ENCODE data around the gene PACS2.
A peak's percentile ranks its signal among the peaks of the same experiment; 100 is the strongest.

PACS2 gene

DNA sequence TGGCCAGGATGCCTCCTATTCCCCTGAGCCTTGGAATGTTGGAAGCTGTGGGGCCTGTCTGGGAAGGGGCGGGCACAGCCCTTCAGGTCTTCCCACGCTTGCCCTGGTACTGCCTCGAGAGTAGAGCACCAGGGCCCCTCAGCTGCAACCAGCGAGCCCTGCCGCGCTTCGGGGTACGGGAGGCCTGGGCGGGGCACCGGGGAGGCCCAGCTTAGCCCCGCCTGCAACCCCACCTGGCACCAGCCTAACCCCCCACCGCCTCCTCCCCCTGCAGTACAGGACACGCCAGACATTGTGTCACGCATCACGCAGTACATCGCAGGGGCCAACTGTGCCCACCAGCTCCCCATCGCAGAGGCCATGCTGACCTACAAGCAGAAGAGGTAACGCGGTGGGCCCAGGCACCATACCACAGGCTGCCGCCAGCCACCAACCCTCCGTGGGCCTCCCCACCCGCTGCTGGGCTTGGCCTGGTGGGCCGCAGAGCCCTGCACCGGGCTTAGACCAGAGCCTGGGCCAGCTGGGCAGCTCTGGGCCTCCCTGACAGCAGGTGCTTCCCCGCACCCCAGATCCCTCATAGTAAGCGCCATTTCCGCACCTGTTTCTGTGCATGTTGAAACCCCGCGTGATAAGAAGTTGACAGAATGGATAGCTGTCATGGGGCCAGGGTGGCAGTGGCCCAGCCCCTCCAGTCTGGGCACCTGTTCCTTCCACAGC lies 70.2 kb downstream of the PACS2 start:
- DNase-seq (ENCODE audit: low read depth in 3 of 3), result no peak

GRCh38 chr14:105385322-105385637 lies 70.7 kb downstream of the PACS2 start:
- DNase-seq (ENCODE audit: low read depth in 3 of 3), result no peak

DNA sequence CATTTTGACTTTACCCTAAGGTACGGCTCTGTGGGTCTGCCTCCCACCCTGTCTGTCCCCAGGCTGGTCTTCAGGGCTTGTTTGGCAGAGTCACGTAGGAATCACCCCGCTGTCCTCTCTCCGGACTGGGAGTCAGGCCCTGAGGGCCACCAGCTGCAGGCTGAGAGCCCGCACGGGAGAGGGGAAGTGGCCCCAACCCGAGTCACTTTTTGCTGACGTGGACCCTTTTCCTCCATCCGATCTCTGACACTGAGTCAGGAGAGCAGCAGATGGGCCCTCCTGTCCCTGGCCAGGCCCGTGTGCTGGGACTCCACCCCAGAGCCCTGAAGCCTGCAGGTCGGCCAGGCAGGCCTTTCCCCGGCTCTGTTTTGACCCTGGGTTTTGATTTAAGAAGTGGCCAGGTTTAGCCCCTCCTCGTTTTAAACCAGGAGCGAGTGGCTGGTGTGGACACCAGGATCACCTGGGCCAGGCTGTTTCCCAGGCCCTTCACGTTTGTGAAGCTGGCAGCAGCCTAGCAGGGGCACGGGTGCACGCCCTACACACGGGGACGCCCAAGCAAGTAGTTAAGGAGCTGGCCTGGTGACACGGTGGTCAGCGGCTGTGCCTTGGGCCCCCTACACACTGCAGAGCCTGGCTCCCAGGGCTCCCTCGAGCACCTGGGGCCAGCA lies 71.3 kb downstream of the PACS2 start:
- DNase-seq (ENCODE audit: low read depth in 3 of 3), result no peak

DNA sequence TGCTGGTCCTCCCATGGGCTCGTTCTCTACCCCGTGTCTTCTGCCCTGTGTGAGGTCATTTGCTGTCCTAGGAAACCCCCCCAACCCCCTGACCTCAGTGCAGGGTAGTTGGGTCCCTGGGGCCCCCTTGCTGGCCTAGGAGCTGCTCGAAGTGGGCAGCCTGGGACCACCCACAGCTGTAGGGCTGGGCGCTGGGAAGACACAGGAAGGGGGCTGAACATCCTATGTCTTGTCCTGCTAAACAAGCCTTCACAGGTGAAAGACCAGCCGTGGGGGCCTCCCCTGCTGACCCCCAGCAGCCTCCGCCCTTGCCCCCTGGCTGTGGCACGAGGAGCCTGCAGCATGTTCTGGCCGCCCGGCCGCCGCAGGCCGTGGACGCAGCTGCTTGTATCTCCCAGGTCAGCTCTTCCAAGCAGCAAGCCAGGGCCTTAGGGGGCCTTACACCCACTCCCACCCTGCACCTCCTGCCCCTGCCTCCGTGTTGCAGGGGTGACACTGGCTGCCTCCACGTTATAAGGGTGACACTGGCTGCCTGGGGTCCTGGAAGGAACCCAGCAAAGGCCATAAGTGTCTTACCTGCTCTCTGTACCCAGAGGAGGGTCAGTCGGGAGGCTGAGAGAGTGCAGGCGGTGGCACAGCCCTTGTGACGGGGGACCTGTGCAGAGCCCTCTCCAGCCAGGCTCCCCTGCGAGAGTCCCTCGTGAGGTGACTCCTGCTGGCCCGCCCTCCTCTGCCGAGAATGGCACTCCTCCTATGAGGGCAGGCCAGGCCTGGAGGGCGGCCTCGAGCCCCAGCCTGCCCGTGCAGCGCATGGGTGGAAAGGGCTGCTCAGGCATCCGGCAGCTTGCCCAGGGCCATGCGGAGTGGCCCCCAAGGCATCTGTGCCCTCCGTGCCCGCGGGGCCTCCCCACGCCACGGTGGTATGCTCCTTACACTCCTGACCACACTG lies 72.3 kb downstream of the PACS2 start:
- no peak for DNase-seq (ENCODE audit: low read depth in 3 of 3)

DNA sequence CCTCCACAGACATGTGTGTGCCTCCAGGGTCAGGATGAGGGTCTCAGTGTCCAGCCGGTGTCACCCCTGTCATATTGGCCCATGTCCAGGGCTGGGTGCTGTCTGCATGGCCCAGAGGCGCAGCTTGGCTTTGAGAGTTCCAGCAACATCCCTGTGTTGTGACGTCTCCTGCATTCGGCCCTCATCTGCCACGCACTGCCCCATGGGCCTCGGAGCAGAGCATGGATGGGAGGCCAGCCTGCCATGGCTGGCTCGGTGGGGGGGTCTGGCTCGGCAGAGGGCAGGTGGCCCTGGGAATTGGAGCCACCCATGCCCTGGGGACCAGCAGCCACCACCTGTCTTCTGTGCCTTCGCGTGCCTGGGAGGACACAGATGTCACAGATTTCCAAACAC lies 73.0 kb downstream of the PACS2 start:
- DNase-seq (ENCODE audit: low read depth in 3 of 3), result no peak

GRCh38 chr14:105388110-105388951 lies 73.8 kb downstream of the PACS2 start:
- DNase-seq (ENCODE audit: low read depth in 3 of 3), result no peak

- DNase-seq (ENCODE audit: low read depth in 3 of 3), result no peak
These were observed 74.4 kb downstream of the PACS2 start for GRCh38 chr14:105388976-105389375.

GRCh38 chr14:105389534-105389933 lies 75.0 kb downstream of the PACS2 start:
- no peak for DNase-seq (ENCODE audit: low read depth in 3 of 3)

GRCh38 chr14:105389976-105390848 lies 75.7 kb downstream of the PACS2 start:
- no peak for DNase-seq (ENCODE audit: low read depth in 3 of 3)

DNA sequence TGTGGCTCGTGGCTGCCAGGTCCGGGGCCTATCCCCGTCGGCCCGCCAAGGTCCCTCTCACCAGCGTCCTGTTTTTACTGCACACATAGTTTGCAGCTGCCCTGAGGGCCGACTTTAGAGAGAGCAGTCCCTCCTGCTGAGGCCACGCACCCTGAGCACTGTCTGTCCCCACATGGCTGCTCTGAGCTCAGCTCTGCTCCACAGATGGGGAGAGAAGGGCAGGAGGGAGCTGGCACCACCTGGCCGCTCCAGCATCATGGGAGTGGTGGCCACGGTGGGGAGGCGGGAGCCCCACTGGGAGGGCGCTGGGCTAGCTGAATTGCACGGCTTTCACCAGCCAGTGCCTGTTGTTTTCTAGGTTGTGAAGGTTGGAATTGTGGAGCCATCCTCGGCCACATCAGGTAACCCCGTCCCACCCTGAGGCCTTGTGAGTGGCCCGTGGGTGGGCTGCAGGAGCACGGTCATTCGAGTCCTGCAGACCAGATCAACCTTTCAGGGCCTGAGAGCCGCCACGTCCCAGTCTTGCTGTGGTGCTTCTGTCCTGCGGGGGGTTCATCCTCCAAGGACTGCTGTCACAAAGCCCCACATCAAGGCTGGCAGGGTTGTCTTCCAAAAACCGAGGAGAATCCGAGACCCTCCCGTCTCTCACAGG lies 76.4 kb downstream of the PACS2 start:
- no peak for DNase-seq (ENCODE audit: low read depth in 3 of 3)

GRCh38 chr14:105391541-105391940 lies 77.0 kb downstream of the PACS2 start:
- DNase-seq (ENCODE audit: low read depth in 3 of 3), result no peak

DNA sequence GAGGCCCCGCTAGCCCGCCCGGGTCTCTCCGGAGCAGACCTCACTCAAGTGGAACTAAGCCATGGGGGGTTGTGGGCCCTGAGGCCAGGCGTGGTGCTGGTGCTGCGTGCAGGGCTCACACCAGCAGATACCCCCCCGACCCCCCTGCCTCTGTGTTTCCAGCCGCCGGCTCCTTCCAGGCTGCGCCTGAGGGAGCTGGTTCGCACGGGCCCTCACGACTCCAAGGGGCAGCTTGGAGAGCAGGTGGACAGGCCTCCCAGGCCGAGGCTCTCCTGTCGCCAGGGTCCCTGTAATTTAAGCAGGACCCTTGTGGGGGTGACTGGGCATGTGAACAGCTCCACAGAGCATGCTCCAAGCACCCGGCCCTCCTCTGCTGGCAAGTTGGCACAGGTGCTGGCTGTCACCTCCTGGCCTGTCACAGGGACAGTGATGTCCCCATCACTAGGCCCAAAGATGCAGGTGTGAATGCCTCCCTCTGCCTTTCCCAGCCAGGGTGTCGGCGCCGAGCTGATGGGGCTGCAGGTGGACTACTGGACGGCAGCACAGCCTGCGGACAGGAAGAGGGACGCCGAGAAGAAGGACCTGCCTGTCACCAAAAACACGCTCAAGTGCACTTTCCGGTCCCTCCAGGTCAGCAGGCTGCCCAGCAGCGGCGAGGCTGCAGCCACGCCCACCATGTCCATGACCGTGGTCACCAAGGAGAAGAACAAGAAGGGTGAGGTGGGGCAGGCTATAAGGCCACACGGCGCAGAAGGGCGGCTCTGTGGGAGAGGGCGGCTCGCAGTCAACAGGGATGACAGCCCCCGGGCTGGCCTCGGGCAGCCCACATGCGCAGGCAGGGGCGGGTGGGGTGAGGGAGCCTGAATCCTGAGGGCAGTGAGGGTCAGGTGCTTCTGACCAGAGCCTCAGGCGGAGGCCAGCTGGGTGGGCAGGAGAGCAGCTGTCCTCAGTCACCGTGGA lies 77.9 kb downstream of the PACS2 start:
- DNase-seq (ENCODE audit: low read depth in 3 of 3), result no peak

DNA sequence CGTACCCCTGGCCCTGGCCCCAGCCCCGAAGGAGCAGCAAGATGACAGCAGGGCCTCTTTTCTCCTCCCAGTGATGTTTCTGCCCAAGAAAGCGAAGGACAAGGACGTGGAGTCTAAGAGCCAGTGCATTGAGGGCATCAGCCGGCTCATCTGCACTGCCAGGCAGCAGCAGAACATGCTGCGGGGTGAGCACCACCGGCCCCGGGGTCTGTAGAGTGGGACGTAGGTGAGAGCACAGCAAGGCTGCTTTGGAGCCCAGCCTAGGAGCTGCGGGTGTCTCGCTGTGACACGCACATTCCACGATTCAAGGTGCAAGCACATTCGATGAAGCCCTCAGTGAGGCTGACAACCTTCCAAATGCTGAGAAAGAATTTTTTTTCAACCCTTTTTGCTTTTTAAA lies 78.6 kb downstream of the PACS2 start:
- DNase-seq (ENCODE audit: low read depth in 3 of 3), result no peak

DNA sequence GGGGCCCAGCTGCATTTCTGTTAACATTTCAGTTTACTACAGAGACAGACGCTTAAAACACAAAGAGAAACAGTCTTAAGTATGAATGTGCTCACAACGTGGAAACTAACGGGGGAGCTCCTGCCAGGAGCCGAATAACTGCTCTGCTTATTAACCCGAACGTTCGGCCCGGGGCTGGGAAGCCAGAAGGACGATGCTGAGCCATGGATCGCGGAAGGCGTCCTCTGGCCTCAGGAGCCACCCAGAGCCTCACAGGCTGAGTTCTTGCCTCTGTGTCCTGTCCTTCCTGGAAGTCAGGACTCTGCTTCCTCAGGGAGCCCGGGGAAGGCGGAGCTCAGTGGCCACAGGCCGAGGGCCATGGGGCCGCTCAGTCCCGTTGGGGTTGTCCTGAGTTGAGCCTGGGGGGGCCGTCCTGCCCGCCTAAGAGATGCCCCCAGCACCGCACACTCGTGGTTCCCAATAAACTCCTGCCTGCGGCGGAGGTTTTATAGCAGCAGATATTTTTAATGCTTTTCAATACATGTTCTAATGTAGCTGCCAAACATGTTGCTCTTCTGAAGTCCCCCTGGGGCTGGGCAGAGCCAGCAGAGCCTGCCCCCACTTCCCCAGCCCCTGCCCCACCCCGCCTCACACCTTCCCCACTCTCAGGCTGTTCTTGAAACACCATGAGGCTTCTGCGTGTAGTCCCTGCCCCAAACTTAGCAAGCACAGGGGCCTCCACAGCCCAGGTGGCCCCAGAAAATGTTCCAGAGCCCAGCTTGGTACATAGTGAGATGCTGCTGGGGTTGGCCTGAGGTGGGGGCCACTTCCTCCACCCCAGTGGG lies 80.4 kb downstream of the PACS2 start:
- DNase-seq (ENCODE audit: low read depth in 3 of 3), result no peak

- no peak for DNase-seq (ENCODE audit: low read depth in 3 of 3)
These were observed 80.9 kb downstream of the PACS2 start for GRCh38 chr14:105395538-105395854.

DNA sequence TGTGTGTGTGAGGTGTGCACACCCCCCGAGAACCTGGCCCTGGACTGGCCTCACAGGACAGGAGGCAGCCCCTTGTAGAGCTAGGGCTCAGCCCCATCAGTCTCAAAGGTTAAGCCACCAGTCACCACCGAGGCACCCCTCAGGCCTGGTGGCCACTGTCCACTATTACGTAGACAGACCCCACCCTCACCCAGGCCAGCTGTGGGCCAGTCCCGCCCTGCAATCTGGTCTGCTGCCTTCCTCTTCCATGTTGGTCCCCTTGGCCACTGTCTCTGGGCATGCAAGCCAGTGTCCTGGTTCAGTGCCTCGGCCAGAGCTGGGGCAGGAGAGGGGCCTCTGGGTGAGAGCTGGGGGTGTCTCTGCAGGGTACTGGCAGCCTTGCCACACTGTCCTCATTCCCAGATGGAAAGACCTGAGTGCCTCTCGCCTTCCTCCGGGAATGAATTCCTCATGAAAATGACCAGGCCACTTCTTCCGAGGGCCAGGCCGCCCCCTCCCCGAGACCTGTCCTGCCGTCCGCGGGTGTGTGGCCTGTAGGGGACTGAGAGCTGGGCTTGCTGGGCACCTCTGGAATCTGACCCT lies 82.9 kb downstream of the PACS2 start:
- no peak for DNase-seq (ENCODE audit: low read depth in 3 of 3)

DNA sequence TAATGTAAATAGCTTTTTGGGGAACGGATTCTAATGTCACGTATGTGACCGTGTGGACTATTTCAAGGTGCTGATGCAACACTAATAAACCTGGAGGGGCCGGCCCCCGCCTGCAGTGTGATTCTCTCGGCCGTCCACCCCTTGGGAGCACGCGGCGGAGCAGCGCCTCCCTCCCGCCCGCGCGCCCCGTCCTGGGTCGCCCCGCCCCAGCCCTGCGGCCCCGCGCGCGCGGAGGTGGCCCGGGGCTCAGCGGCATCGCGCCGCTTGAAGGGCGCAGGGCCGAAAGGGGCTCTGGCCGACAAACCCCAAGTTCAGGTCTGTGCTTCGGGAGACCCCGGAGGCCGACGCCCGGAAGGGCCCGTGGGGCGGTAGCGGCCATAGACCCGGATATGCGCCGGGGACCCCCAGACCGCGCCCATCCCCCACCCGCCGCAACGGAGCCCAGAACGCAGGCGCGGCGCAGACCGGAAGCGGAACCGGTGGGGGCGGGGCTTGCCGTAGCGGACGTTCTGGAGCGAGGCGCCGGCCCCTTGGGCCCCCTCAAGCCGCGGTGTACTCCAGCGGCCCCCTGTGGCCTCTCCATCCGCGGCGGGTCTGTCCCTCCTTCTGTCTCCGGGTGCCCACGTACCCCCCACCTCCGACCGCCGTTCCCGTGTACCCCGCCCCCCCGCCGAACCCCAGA lies 83.6 kb downstream of the PACS2 start, which contains the start of gene TEX22:
Gene TEX22, plus strand, starts transcription at position 495 of the 682 bp plus-strand sequence. CDS start 803 bp downstream, outside the sequence.
- DNase-seq (ENCODE audit: low read depth in 3 of 3), result peak; percentile 85 to 98 (median 87)

Data from stimulated activated CD4-positive, alpha-beta T cell treated with anti-CD3 and anti-CD28 coated beads, TNF-alpha, amount 100 ng/mL, for 4 hours (primary cell).